ENCODE results near the gene FCER1G.
"Not testable (repeated sequence)": the region's sequence is repeated elsewhere in the genome, so short reads cannot be mapped to it uniquely, and the experiment has no call there.

Gene FCER1G

GRCh38 chr1:161209790-161210409, 5.2 kb upstream of the FCER1G start:
- peak; percentile 71 for DNase-seq

- no peak for DNase-seq
Measured at GRCh38 chr1:161214369-161214768, 726 bp upstream of the FCER1G start.

- peak; percentile 70 for DNase-seq
Measured at GRCh38 chr1:161216945-161217712, 2.0 kb downstream of the FCER1G start.

GRCh38 chr1:161217831-161218230, 2.7 kb downstream of the FCER1G start:
- DNase-seq = no peak

GRCh38 chr1:161218301-161219077, 3.4 kb downstream of the FCER1G start:
- no peak for DNase-seq

- no peak for DNase-seq
Measured at GRCh38 chr1:161219078-161219892, 4.2 kb downstream of the FCER1G start.

GRCh38 chr1:161220002-161220401, 4.9 kb downstream of the FCER1G start:
- DNase-seq = no peak

GRCh38 chr1:161222175-161223019, 7.3 kb downstream of the FCER1G start:
- no peak for DNase-seq

- no peak for DNase-seq
Measured at GRCh38 chr1:161223805-161224694, 9.0 kb downstream of the FCER1G start.

- DNase-seq = not testable (repeated sequence)
Measured at GRCh38 chr1:161224695-161225087, 9.6 kb downstream of the FCER1G start.

- DNase-seq = no peak
Measured at GRCh38 chr1:161225178-161225533, 10.1 kb downstream of the FCER1G start.

GRCh38 chr1:161225534-161226319, 10.6 kb downstream of the FCER1G start, which contains the start of gene TOMM40L:
TSS of gene TOMM40L (plus strand) at chr1:161226060. CDS start at chr1:161226490, 430 bp downstream.
- DNase-seq = peak; percentile 100

- no peak for DNase-seq
Measured at GRCh38 chr1:161226320-161226711, 11.2 kb downstream of the FCER1G start.

- no peak for DNase-seq
Measured at GRCh38 chr1:161226759-161227158, 11.7 kb downstream of the FCER1G start.

- peak; percentile 71 for DNase-seq
Measured at GRCh38 chr1:161227196-161227871, 12.2 kb downstream of the FCER1G start.

GRCh38 chr1:161228032-161228431, 12.9 kb downstream of the FCER1G start:
- DNase-seq = no peak

- DNase-seq = no peak
Measured at GRCh38 chr1:161229896-161230295, 14.8 kb downstream of the FCER1G start.

GRCh38 chr1:161230762-161231161, 15.7 kb downstream of the FCER1G start:
- no peak for DNase-seq

- no peak for DNase-seq
Measured at GRCh38 chr1:161233102-161233501, 18.0 kb downstream of the FCER1G start.
